GM12878 (cell line): ENCODE results near the gene UROC1. TPM values are rescaled to one million over a fixed set of nuclear protein-coding genes. Genes with fewer than 3 reads are reported as not detected.

Source experiments
- ATAC-seq: fragments of 200-7000 bp; cut with Tn5 transposase; 3 replicates; pipeline ENCODE4 v1.9.1; 2020; ENCODE audit warnings: mild to moderate bottlenecking, moderate library complexity
- BruUV-seq: library from RNA; stranded (reverse); fragments of 400-500 nt; replicated peaks from 2 replicates; lab custom pipeline; 2021; lab: Mats Ljungman, UMichigan
- CTCF ChIA-PET: fragments of 300-600 bp; sonication (Branson Sonifier 250); formaldehyde crosslinking; extraction: SDS; loops from one replicate; lab custom pipeline; 2021; ENCODE audit warnings: inconsistent platforms; lab: Yijun Ruan, JAX
- POLR2A ChIA-PET: fragments of 350-600 bp; formaldehyde crosslinking; extraction: SDS; loops from one replicate; lab custom pipeline; 2021; ENCODE audit warnings: inconsistent platforms; lab: Charles Lee
- RAD21 ChIA-PET: fragments of 300-600 bp; sonication (Branson Sonifier 250); formaldehyde crosslinking; loops from one replicate; lab custom pipeline; 2023; ENCODE audit warnings: antibody characterized with exemption; ENCODE audit not compliant: unreplicated experiment; lab: Charles Lee
- SMC1A ChIA-PET: fragments of 300-600 bp; sonication (Branson Sonifier 250); formaldehyde crosslinking; loops from one replicate; lab custom pipeline; 2023; ENCODE audit not compliant: unreplicated experiment, uncharacterized antibody; lab: Charles Lee
- DNase-seq: peaks from one replicate; pipeline ENCODE4 v3.0.0-alpha.2; 2011; ENCODE audit warnings: low read depth, low spot score
- FAIRE-seq: peaks from 3 replicates; lab custom pipeline; 2011; peaks lifted over from hg19 to GRCh38; lab: Jason Lieb, UNC
- H2AFZ ChIP-seq: 2 replicates; pipeline ENCODE4 v1.6.0; 2011; ENCODE audit warnings: low read depth, low read length, control low read depth; ENCODE audit not compliant: control insufficient read depth
- H3K27ac ChIP-seq: 2 replicates; pipeline ENCODE4 v1.5.1; 2011; ENCODE audit warnings: control low read depth; ENCODE audit not compliant: control insufficient read depth, insufficient read depth
- H3K27me3 ChIP-seq, 2 experiments: replicated peaks in 1 of 2; 2 replicates each; pipeline versions ENCODE4 v1.6.0 to v1.6.1; 2011; ENCODE audit warnings: low read length in 1 of 2; ENCODE audit not compliant: control insufficient read depth in 2 of 2, insufficient read depth in 2 of 2
- H3K36me3 ChIP-seq, 2 experiments: 2 replicates each; pipeline ENCODE4 v1.5.1; 2011; ENCODE audit warnings: low read length in 1 of 2; ENCODE audit not compliant: control insufficient read depth in 2 of 2, insufficient read depth in 2 of 2
- H3K4me1 ChIP-seq: 2 replicates; pipeline ENCODE4 v1.6.1; 2011; ENCODE audit warnings: mild to moderate bottlenecking, low read length, moderate library complexity, mixed read lengths; ENCODE audit not compliant: control insufficient read depth, insufficient read depth
- H3K4me2 ChIP-seq: 2 replicates; pipeline ENCODE4 v1.6.0; 2011; ENCODE audit warnings: control low read depth; ENCODE audit not compliant: control insufficient read depth, insufficient read depth
- H3K4me3 ChIP-seq: fragments of 200-600 bp; sonication (generic); 2 replicates; pipeline ENCODE4 v1.5.1; 2016
- H3K79me2 ChIP-seq: 2 replicates; pipeline ENCODE4 v1.6.0; 2011; ENCODE audit warnings: low read length; ENCODE audit not compliant: control insufficient read depth, insufficient read depth
- H3K9ac ChIP-seq: 2 replicates; pipeline ENCODE4 v1.8.0; 2011; ENCODE audit warnings: low read length, control low read depth, mixed read lengths; ENCODE audit not compliant: control insufficient read depth, insufficient read depth
- H3K9me3 ChIP-seq: replicated peaks from 3 replicates; pipeline ENCODE4 v1.5.1; 2011; ENCODE audit warnings: mild to moderate bottlenecking, low read length; ENCODE audit not compliant: control insufficient read depth, insufficient read depth
- H4K20me1 ChIP-seq: 2 replicates; pipeline ENCODE4 v1.6.0; 2011; ENCODE audit not compliant: control insufficient read depth, insufficient read depth
- ATF2 ChIP-seq: IDR thresholded peaks from 2 replicates; pipeline ENCODE4 v1.6.1; 2012; ENCODE audit warnings: low read length, inconsistent platforms
- BHLHE40 ChIP-seq, 2 experiments: fragments of 450-650 bp in 1 of 2; IDR thresholded peaks; 2 replicates each; pipeline ENCODE4 v1.6.1; 2011 to 2017; ENCODE audit warnings: low read depth in 2 of 2, borderline replicate concordance in 1 of 2, improper control_type of control experiment in 1 of 2, low read length in 1 of 2, mild to moderate bottlenecking in 1 of 2
- CEBPZ ChIP-seq: fragments of 150-350 bp; IDR thresholded peaks from 2 replicates; pipeline ENCODE4 v1.6.1; 2016; ENCODE audit warnings: low read depth, low read length
- CHD4 ChIP-seq: fragments of 200-600 bp; sonication (generic); IDR thresholded peaks from 2 replicates; pipeline ENCODE4 v1.6.1; 2016; ENCODE audit warnings: mild to moderate bottlenecking
- CREM ChIP-seq: IDR thresholded peaks from 2 replicates; pipeline ENCODE4 v1.6.1; 2014; ENCODE audit warnings: antibody characterized with exemption, low read depth
- E2F4 ChIP-seq: IDR thresholded peaks from 2 replicates; pipeline ENCODE4 v1.6.1; 2012; ENCODE audit warnings: low read depth, low read length, improper control_type of control experiment
- MTA2 ChIP-seq: fragments of 450-650 bp; IDR thresholded peaks from 2 replicates; pipeline ENCODE4 v1.6.1; 2016; ENCODE audit warnings: low read depth, mild to moderate bottlenecking, moderate library complexity
- MXI1 ChIP-seq: fragments of 150-350 bp; IDR thresholded peaks from 2 replicates; pipeline ENCODE4 v1.6.1; 2011; ENCODE audit warnings: low read depth, mild to moderate bottlenecking, inconsistent platforms, low read length, improper control_type of control experiment
- SIN3A ChIP-seq: IDR thresholded peaks from 2 replicates; pipeline ENCODE4 v1.6.1; 2012; ENCODE audit warnings: low read depth, low read length, improper control_type of control experiment
- USF1 ChIP-seq: IDR thresholded peaks from 2 replicates; pipeline ENCODE4 v1.6.1; 2011; ENCODE audit warnings: borderline replicate concordance, low read depth, mild to moderate bottlenecking, moderate library complexity, mixed read lengths, low read length; ENCODE audit not compliant: insufficient read depth; ENCODE audit errors: extremely low read length
- WGBS: methylation state at CpG from one replicate; pipeline ENCODE4 v1.1.6; 2016; ENCODE audit warnings: low lambda C conversion rate; ENCODE audit not compliant: insufficient replicate concordance, insufficient coverage; ENCODE audit errors: missing lambda C conversion rate; 5-methylcytosine and 5-hydroxymethylcytosine counted together
- in situ Hi-C: fragments of 300-500 bp; cut with MboI; formaldehyde crosslinking; loops from 9 replicates; pipeline ENCODE4 v1.14.3; 2018; ENCODE audit warnings: mixed read lengths
- intact Hi-C: fragments of 100-400 bp; cut with micrococcal nuclease; formaldehyde crosslinking; loops from one replicate; pipeline ENCODE4 v1.14.2; 2022; ENCODE audit not compliant: unreplicated experiment
- polyA plus RNA-seq, 11 experiments: library from polyadenylated mRNA; depleted of rRNA in 4 of 11; unstranded in 6 of 11; stranded (reverse) in 5 of 11; fragments of >200 nt; fragmentation: Nextera tagmentation in 4 of 11; fragmentation: Illumina TruSeq in 1 of 11; extraction: Ambion mirVana in 4 of 11; extraction: Trizol in 1 of 11; gene quantifications; 1 replicate in 1 of 11; 2 replicates in 10 of 11; pipeline versions ENCODE4 v1.2.1 to v1.2.3, GENCODE V29; 2011 to 2016; ENCODE audit warnings: inconsistent platforms in 2 of 11, missing spikeins in 2 of 11, low read depth in 1 of 11
- total RNA-seq, 4 experiments: library from RNA; depleted of rRNA in 3 of 4; stranded (reverse); fragments of >200 nt in 3 of 4; fragmentation: Illumina TruSeq in 1 of 4; extraction: Trizol in 1 of 4; gene quantifications; 2 replicates each; pipeline versions ENCODE4 v1.2.1 to v1.2.3, GENCODE V29; 2013 to 2021

Gene UROC1
- total and polyA plus RNA-seq, 10 of the 15 experiments (the other 5 are each of a cell fraction or from before 2014, with no cell fraction given) = 0.04 TPM; not detected in 9

GRCh38 chr3:126475413-126476114, 42.0 kb downstream of the UROC1 start, which contains the start of gene ZXDC (continued):
- peak in 1 of 2 experiments; percentile 7; a peak in 1 of 4 replicates for TF ChIP-seq BHLHE40 (IDR thresholded peaks at IDR 0.05; ENCODE audit: borderline replicate concordance in 1 of 2, low read depth in 2 of 2, low read length in 1 of 2)

GRCh38 chr3:126474498-126475412, 42.8 kb downstream of the UROC1 start:
- ATAC-seq = peak; percentile 53
- no TSS peak for BruUV-seq
- SMC1A ChIA-PET = interaction anchor here (0.8 to 1.1 kb wide), 2 partner anchors 82 to 228 kb away, joined by 3 read pairs; no protein-coding TSS in a partner anchor
- no peak for FAIRE-seq
- Histone ChIP-seq H2AFZ (no peak overlapping the region; the same call in 1 of the 2 replicates), H3K79me2 (peaks cover 30% of the 10 kb centered on the region), H4K20me1 (peaks cover 8% of the 10 kb centered on the region; the same call in 1 of the 2 replicates), H3K27me3 (no peaks in the 10 kb centered on the region), H3K4me3 (peak overlapping the region; percentile 75), H3K4me1 (peaks cover 9% of the 10 kb centered on the region; the same call in 1 of the 2 replicates), H3K27ac (peak overlapping the region; percentile 61), H3K9ac (peak overlapping the region; percentile 82), H3K9me3 (no peaks in the 10 kb centered on the region), H3K36me3 (peaks cover 4 to 10% of the 10 kb centered on the region in 2 experiments; a peak in 3 of 4 replicates), H3K4me2 (peak overlapping the region; percentile 56)
- no peak for DNase-seq
- RAD21 ChIA-PET = interaction anchor here (0.6 to 1.4 kb wide), 3 partner anchors 44 to 754 kb away, joined by 3 to 5 read pairs (median 4); no protein-coding TSS in a partner anchor
- intact Hi-C loops = loop anchor here (10.0 kb wide), 1 partner anchor 230 kb away; no protein-coding TSS in a partner anchor
- POLR2A ChIA-PET = interaction anchor here (0.6 to 0.7 kb wide), 3 partner anchors 9 to 496 kb away, joined by 3 read pairs; no protein-coding TSS in a partner anchor
- in situ Hi-C loops = loop anchor here (10.0 kb wide), 1 partner anchor 560 kb away; no protein-coding TSS in a partner anchor
- CTCF ChIA-PET = interaction anchor here (1.1 to 1.5 kb wide), 2 partner anchors 81 to 85 kb away, joined by 3 to 5 read pairs; partner anchors contain the start of gene CFAP100
- 21% methylated on average over 70 of the region's 72 CpGs for WGBS
- no peak for TF ChIP-seq CREM
- TF ChIP-seq CHD4 = no peak
- TF ChIP-seq E2F4 = no peak
- 0 out of 4 replicates have a peak, but pooled peaks of 1 of the 2 experiments have one; percentile 41 for TF ChIP-seq BHLHE40 (IDR thresholded peaks at IDR 0.05; ENCODE audit: borderline replicate concordance in 1 of 2, low read depth in 2 of 2, low read length in 1 of 2)
- TF ChIP-seq ATF2 = no peak
- no peak for TF ChIP-seq CEBPZ
- no peak for TF ChIP-seq MTA2
- no peak for TF ChIP-seq SIN3A
- 0 out of 2 replicates have a peak, but pooled peaks have one; percentile 38 for TF ChIP-seq MXI1
- no peak for TF ChIP-seq USF1
